Retinal pigment epithelial cell (primary cell): ENCODE measurements around the gene CHIC2.

ENCODE experiments used
- DNase-seq: peaks from one replicate; pipeline ENCODE4 v3.0.0-alpha.2; 2010; ENCODE audit warnings: low read depth
- H3K4me3 ChIP-seq: 2 replicates; pipeline ENCODE4 v1.5.1; 2011; ENCODE audit warnings: mild to moderate bottlenecking, low read length, control low read depth, moderate library complexity
- CTCF ChIP-seq: conservative IDR thresholded peaks from 2 replicates; pipeline ENCODE4 v1.5.1; 2011; ENCODE audit warnings: low read depth, low read length, control low read depth, inconsistent platforms

CHIC2 gene

GRCh38 chr4:54066088-54066415 lies 1.6 kb upstream of the CHIC2 start:
- DNase-seq = no peak
- TF ChIP-seq CTCF = no peak
- H3K4me3 ChIP-seq = no peak overlapping the region

- no peak for TF ChIP-seq CTCF
- DNase-seq = no peak
- H3K4me3 ChIP-seq = peak overlapping the region; percentile 59
These were observed 1.1 kb upstream of the CHIC2 start for GRCh38 chr4:54065282-54066087.

GRCh38 chr4:54063737-54064316 lies 578 bp downstream of the CHIC2 start:
- peak overlapping the region; percentile 94 for H3K4me3 ChIP-seq
- no peak for DNase-seq
- TF ChIP-seq CTCF = no peak

- DNase-seq = no peak
These were observed 1.2 kb downstream of the CHIC2 start for GRCh38 chr4:54063229-54063628.

GRCh38 chr4:54062392-54062791 lies 2.0 kb downstream of the CHIC2 start:
- H3K4me3 ChIP-seq = peak overlapping the region; percentile 94
- no peak for DNase-seq
- no peak for TF ChIP-seq CTCF

More at GRCh38 chr4:54063229-54063628, 1.2 kb downstream of the CHIC2 start:
- TF ChIP-seq CTCF = no peak
- peak overlapping the region; percentile 94 for H3K4me3 ChIP-seq

GRCh38 chr4:54061873-54062272 lies 2.5 kb downstream of the CHIC2 start:
- DNase-seq = no peak
- H3K4me3 ChIP-seq = peak overlapping the region; percentile 94

More at GRCh38 chr4:54061873-54062272, 2.5 kb downstream of the CHIC2 start:
- TF ChIP-seq CTCF = no peak
